HepG2 (cell line): ENCODE results near the gene ADGRG1. TPM values are rescaled to one million over a fixed set of nuclear protein-coding genes. Genes with fewer than 3 reads are reported as not detected.

Experiments
- CSRNP2 ChIP-seq: sonication (generic); formaldehyde crosslinking; conservative IDR thresholded peaks from 2 replicates; pipeline ENCODE4 v1.8.0; 2022; ENCODE audit warnings: low read depth, missing genetic modification reagents
- HMGXB3 ChIP-seq: sonication (generic); formaldehyde crosslinking; IDR thresholded peaks from 2 replicates; pipeline ENCODE4 v1.4.0; 2020; ENCODE audit warnings: missing genetic modification reagents, borderline replicate concordance
- LCORL ChIP-seq, 2 experiments: fragments of 450-650 bp in 1 of 2; sonication (generic) in 1 of 2; formaldehyde crosslinking in 1 of 2; IDR thresholded peaks; 2 replicates each; pipeline versions ENCODE4 v1.5.0 to v1.6.1; 2017 to 2020; ENCODE audit warnings: antibody characterized with exemption in 1 of 2, missing genetic modification reagents in 1 of 2
- MTA1 ChIP-seq: sonication (generic); formaldehyde crosslinking; IDR thresholded peaks from 2 replicates; pipeline ENCODE4 v1.4.0; 2020; ENCODE audit warnings: missing genetic modification reagents, mild to moderate bottlenecking, borderline replicate concordance
- MXD4 ChIP-seq: IDR thresholded peaks from 2 replicates; pipeline ENCODE4 v1.6.1; 2016; ENCODE audit warnings: mild to moderate bottlenecking, missing biosample characterization, missing genetic modification reagents
- RCOR2 ChIP-seq: IDR thresholded peaks from 2 replicates; pipeline ENCODE4 v1.6.1; 2016; ENCODE audit warnings: missing biosample characterization, missing genetic modification reagents
- SNAI1 ChIP-seq: sonication (generic); formaldehyde crosslinking; IDR thresholded peaks from 2 replicates; pipeline ENCODE4 v1.5.0; 2020; ENCODE audit warnings: mild to moderate bottlenecking, missing genetic modification reagents, borderline replicate concordance
- ZFP90 ChIP-seq: sonication (generic); formaldehyde crosslinking; IDR thresholded peaks from 2 replicates; pipeline ENCODE4 v1.8.0; 2022; ENCODE audit warnings: missing genetic modification reagents, mild to moderate bottlenecking, inconsistent platforms, borderline replicate concordance
- ZNF564 ChIP-seq: sonication (generic); formaldehyde crosslinking; IDR thresholded peaks from 2 replicates; pipeline ENCODE4 v1.8.1; 2023; ENCODE audit warnings: mild to moderate bottlenecking, missing genetic modification reagents
- ZNF746 ChIP-seq: sonication (generic); formaldehyde crosslinking; IDR thresholded peaks from 2 replicates; pipeline ENCODE4 v1.8.0; 2022; ENCODE audit warnings: mild to moderate bottlenecking, missing genetic modification reagents
- ZNF766 ChIP-seq: sonication (generic); formaldehyde crosslinking; IDR thresholded peaks from 2 replicates; pipeline ENCODE4 v1.5.0; 2020; ENCODE audit warnings: missing genetic modification reagents, borderline replicate concordance
- ZNF839 ChIP-seq: sonication (generic); formaldehyde crosslinking; IDR thresholded peaks from 2 replicates; pipeline ENCODE4 v1.4.0; 2020; ENCODE audit warnings: missing genetic modification reagents, mild to moderate bottlenecking, borderline replicate concordance
- polyA plus RNA-seq, 8 experiments: library from polyadenylated mRNA; depleted of rRNA in 3 of 8; stranded (reverse) in 7 of 8; unstranded in 1 of 8; fragments of >200 nt; fragmentation: Illumina TruSeq in 4 of 8; extraction: Trizol in 4 of 8; gene quantifications; 2 replicates each; pipeline versions ENCODE4 v1.2.1 to v1.2.3, GENCODE V29; 2011 to 2016; ENCODE audit warnings: low read depth in 4 of 8, missing spikeins in 1 of 8, mixed read lengths in 1 of 8; ENCODE audit not compliant: insufficient read depth in 1 of 8
- total RNA-seq, 5 experiments: library from RNA; depleted of rRNA; stranded (reverse); fragments of >200 nt; fragmentation: Illumina TruSeq; extraction: Trizol; gene quantifications; 2 replicates each; pipeline ENCODE4 v1.2.3, GENCODE V29; 2016; ENCODE audit warnings: low read depth in 1 of 5
- TF ChIP-seq, protein P1 (sequence below), 2 experiments: sonication (generic) in 1 of 2; formaldehyde crosslinking in 1 of 2; IDR thresholded peaks; 2 replicates each; pipeline versions ENCODE4 v1.6.1 to v1.9.0; 2014 to 2022; ENCODE audit warnings: antibody characterized with exemption in 1 of 2, borderline replicate concordance in 1 of 2, inconsistent platforms in 1 of 2, low read depth in 1 of 2, missing genetic modification reagents in 1 of 2

The ADGRG1 gene
- total and polyA plus RNA-seq, 2 of the 13 experiments (the other 11 are each of a cell fraction or from before 2014, with no cell fraction given) = 2.7 to 5.9 TPM

DNA sequence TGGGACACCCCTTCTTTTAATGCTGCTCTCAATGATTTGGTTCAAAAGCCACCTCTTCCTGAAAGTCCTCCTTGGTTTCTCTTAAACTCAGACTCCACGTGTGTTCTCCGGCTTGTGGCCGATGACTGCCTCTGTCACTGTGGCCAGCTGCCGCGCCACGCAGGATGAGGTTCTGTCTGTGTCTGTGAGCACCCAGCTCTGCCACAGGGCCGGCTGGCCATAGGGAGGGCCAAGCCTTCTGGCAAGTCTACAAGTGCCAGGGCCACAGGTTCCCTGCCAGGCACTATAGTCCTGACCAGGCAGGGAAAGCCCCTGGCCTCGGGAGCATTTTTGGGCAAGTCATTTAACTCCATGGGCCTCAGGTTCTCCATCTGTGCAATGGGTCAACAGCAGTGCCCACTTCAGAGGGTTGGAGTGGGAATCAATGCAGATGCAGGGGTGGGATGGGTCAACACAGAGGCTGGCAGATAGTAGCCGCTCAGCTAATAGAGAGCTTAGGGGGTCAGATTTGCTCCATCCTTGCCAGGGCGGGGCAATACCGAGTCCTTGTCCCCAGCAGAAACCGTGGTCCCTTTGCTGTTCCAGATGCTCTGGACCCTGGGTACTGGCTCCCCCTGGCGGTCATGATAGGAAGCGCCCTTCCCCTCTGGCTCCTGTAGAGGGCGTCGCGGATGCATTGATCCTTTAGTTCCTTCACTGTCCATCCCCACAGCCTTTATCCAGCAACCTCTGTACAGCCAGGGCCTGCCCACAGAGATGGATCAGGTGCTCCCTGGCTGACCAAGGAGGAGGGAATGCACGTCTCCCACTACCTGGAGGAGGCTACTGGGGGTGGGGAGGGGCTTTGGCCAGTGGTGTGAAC, 20.4 kb downstream of the ADGRG1 start (continued):
- TF ChIP-seq HMGXB3 (peak; percentile 83), LCORL (IDR thresholded peaks at IDR 0.05) (no peak), LCORL (CRISPR knock-in tag; IDR thresholded peaks at IDR 0.05) (peak; percentile 77), MXD4 (no peak), RCOR2 (CRISPR knock-in tag) (peak; percentile 56; the same call in 1 of the 2 replicates), MTA1 (CRISPR knock-in tag) (peak; percentile 76; the same call in 1 of the 2 replicates), CSRNP2 (CRISPR knock-in tag) (no peak), ZNF766 (CRISPR knock-in tag) (no peak), SNAI1 (CRISPR knock-in tag) (no peak), ZNF839 (CRISPR knock-in tag) (peak; percentile 71; the same call in 1 of the 2 replicates), ZFP90 (CRISPR knock-in tag) (peak; percentile 83; the same call in 1 of the 2 replicates), ZNF746 (CRISPR knock-in tag) (0 out of 2 replicates have a peak, but pooled peaks have one; percentile 11), ZNF564 (no peak)
- TF ChIP-seq, protein P1, sequence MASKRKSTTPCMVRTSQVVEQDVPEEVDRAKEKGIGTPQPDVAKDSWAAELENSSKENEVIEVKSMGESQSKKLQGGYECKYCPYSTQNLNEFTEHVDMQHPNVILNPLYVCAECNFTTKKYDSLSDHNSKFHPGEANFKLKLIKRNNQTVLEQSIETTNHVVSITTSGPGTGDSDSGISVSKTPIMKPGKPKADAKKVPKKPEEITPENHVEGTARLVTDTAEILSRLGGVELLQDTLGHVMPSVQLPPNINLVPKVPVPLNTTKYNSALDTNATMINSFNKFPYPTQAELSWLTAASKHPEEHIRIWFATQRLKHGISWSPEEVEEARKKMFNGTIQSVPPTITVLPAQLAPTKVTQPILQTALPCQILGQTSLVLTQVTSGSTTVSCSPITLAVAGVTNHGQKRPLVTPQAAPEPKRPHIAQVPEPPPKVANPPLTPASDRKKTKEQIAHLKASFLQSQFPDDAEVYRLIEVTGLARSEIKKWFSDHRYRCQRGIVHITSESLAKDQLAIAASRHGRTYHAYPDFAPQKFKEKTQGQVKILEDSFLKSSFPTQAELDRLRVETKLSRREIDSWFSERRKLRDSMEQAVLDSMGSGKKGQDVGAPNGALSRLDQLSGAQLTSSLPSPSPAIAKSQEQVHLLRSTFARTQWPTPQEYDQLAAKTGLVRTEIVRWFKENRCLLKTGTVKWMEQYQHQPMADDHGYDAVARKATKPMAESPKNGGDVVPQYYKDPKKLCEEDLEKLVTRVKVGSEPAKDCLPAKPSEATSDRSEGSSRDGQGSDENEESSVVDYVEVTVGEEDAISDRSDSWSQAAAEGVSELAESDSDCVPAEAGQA (IDR thresholded peaks at IDR 0.05; ENCODE audit: low read depth) = no peak
- TF ChIP-seq, protein P1 (CRISPR knock-in tag; IDR thresholded peaks at IDR 0.05; ENCODE audit: borderline replicate concordance) = no peak
